Renal cortical epithelial cell (primary cell): ENCODE data around the gene AHRR. TPM values are rescaled to one million over a fixed set of nuclear protein-coding genes. Genes with fewer than 3 reads are reported as not detected.

Source experiments
- DNase-seq: peaks from one replicate; pipeline ENCODE4 v3.0.0-alpha.2; 2011; ENCODE audit warnings: low read depth
- total RNA-seq: library from RNA; depleted of rRNA; stranded (reverse); fragments of >200 nt; gene quantifications from 2 replicates; pipeline ENCODE4 v1.2.3, GENCODE V29; 2014

The AHRR gene
- total RNA-seq, 1 donor from 2014 or later: 2.4 TPM

- DNase-seq: no peak
Observed at GRCh38 chr5:345404-346195, 24.1 kb downstream of the AHRR start.

- DNase-seq: no peak
Observed at GRCh38 chr5:346229-346935, 24.9 kb downstream of the AHRR start.

- no peak for DNase-seq
Observed at GRCh38 chr5:347712-348284, 26.3 kb downstream of the AHRR start.

- no peak for DNase-seq
Observed at GRCh38 chr5:348726-349125, 27.2 kb downstream of the AHRR start.

GRCh38 chr5:350355-350754 lies 28.8 kb downstream of the AHRR start:
- DNase-seq: no peak

- no peak for DNase-seq
Observed at GRCh38 chr5:351084-351920, 29.8 kb downstream of the AHRR start.

- DNase-seq: no peak
Observed at GRCh38 chr5:351921-352245, 30.4 kb downstream of the AHRR start.

GRCh38 chr5:352639-353611 lies 31.4 kb downstream of the AHRR start:
- DNase-seq: no peak

GRCh38 chr5:353612-354580 lies 32.4 kb downstream of the AHRR start:
- no peak for DNase-seq

GRCh38 chr5:354581-355378 lies 33.3 kb downstream of the AHRR start:
- no peak for DNase-seq

- DNase-seq: no peak
Observed at GRCh38 chr5:355379-355935, 33.9 kb downstream of the AHRR start.

- no peak for DNase-seq
Observed at GRCh38 chr5:355958-356357, 34.4 kb downstream of the AHRR start.

- DNase-seq: no peak
Observed at GRCh38 chr5:359301-359897, 37.9 kb downstream of the AHRR start.

- DNase-seq: no peak
Observed at GRCh38 chr5:360257-361027, 38.9 kb downstream of the AHRR start.

GRCh38 chr5:362189-362588 lies 40.7 kb downstream of the AHRR start:
- DNase-seq: no peak

- DNase-seq: no peak
Observed at GRCh38 chr5:362978-363765, 41.7 kb downstream of the AHRR start.

- DNase-seq: no peak
Observed at GRCh38 chr5:364497-364896, 43.0 kb downstream of the AHRR start.
